ENCODE data around the gene LIPC. TPM values are rescaled to one million over a fixed set of nuclear protein-coding genes. Genes with fewer than 3 reads are reported as not detected.

Gene LIPC
- total and polyA plus RNA-seq, 7 donors: 0.01 TPM; not detected in 6

DNA sequence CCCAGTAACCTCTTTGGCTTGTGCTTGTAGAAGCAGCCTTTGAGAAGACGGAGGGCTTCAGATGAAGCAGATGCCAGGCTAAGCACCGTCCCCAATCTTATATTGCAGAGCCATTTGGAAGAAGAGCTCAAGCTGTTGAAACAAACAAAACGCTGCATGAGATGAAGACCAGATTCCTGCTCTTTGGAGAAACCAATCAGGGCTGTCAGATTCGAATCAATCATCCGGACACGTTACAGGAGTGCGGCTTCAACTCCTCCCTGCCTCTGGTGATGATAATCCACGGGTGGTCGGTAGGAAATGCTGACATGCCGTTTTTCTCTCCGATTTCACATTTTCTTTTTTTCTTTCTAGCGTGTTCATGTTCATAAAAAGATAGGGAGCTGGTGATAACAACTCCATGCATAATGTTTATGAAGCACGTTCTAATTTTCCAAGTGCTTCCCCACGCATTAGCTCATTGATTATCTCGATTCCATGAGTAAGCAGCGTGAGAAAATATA, 106.5 kb downstream of the LIPC start:
- TF ChIP-seq, protein P1, sequence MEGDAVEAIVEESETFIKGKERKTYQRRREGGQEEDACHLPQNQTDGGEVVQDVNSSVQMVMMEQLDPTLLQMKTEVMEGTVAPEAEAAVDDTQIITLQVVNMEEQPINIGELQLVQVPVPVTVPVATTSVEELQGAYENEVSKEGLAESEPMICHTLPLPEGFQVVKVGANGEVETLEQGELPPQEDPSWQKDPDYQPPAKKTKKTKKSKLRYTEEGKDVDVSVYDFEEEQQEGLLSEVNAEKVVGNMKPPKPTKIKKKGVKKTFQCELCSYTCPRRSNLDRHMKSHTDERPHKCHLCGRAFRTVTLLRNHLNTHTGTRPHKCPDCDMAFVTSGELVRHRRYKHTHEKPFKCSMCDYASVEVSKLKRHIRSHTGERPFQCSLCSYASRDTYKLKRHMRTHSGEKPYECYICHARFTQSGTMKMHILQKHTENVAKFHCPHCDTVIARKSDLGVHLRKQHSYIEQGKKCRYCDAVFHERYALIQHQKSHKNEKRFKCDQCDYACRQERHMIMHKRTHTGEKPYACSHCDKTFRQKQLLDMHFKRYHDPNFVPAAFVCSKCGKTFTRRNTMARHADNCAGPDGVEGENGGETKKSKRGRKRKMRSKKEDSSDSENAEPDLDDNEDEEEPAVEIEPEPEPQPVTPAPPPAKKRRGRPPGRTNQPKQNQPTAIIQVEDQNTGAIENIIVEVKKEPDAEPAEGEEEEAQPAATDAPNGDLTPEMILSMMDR (IDR thresholded peaks at IDR 0.05): no peak
- Histone ChIP-seq H3K9me3 (no peaks in the 10 kb centered on the region), H3K4me3 (no peak overlapping the region), H3K4me1 (peaks cover 8% of the 10 kb centered on the region), H3K27me3 (ENCODE audit: insufficient read depth in 3 of 3, low read length in 2 of 3) (no peaks in the 10 kb centered on the region), H3K36me3 (ENCODE audit: insufficient read depth in 1 of 2, low read depth in 1 of 2) (no peaks in the 10 kb centered on the region), H3K27ac (no peak overlapping the region)
- ATAC-seq (no peak), DNase-seq (no peak)
- WGBS, 3 donors: 92 to 93% (median 93%) methylated on average over 16 of the region's 16 CpGs
- intact Hi-C loops (cut with DNase I): loop anchor here in 1 of 2 donors (10.0 kb wide), 1 partner anchor 57 kb away; no protein-coding TSS in a partner anchor

DNA sequence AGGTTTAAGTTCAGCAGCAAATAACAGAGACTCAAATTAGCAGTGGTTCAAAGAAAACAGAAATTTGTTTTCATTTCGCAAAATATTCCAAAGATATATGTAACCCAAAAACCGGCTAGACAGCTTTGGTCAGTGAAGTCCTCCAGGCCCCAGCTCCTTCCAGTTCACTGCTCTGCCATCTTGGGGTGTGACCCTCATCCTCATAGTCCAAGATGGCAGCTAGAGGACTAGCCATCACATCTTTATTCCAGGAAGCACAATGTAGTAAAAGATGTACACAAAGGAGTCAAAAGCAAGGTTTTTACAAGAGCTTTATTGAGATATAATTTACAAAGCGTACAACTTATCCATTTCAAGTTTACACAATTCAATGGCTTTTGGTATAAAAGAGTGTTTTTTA, 107.1 kb downstream of the LIPC start:
- TF ChIP-seq, protein P1 (IDR thresholded peaks at IDR 0.05): no peak
- H3K9me3 ChIP-seq: no peaks in the 10 kb centered on the region
- intact Hi-C loops (cut with DNase I): loop anchor here in 1 of 2 donors (10.0 kb wide), 1 partner anchor 56 kb away; no protein-coding TSS in a partner anchor
- peaks cover 8% of the 10 kb centered on the region for H3K4me1 ChIP-seq
- no peak overlapping the region for H3K4me3 ChIP-seq
- H3K36me3 ChIP-seq (ENCODE audit: insufficient read depth in 1 of 2, low read depth in 1 of 2): no peaks in the 10 kb centered on the region
- ATAC-seq (no peak), DNase-seq (no peak)
- no peaks in the 10 kb centered on the region for H3K27me3 ChIP-seq (ENCODE audit: insufficient read depth in 3 of 3, low read length in 2 of 3)
- no peak overlapping the region for H3K27ac ChIP-seq
- WGBS, 3 donors: 96 to 99% (median 98%) methylated on average over 3 of the region's 3 CpGs

DNA sequence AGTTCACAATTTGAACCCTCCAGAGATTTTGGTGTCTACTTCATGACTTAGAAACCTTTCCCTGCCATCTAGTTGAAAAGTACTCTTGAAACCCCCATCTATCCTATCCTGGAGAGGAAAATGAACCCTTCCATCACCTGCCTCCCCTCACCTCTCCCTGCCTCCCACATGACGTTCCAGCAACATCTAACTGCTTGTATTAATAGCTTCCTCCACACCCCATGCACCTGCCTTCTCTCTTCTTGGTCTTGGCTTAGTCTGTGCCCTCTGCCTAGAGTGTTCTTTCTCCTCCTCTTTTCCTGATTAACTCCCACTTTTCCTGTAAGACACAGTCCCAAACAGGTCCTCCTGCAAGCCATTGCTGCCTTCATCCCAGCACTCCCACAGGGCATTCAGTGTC, 107.8 kb downstream of the LIPC start:
- Histone ChIP-seq H3K27ac (no peak overlapping the region), H3K9me3 (no peaks in the 10 kb centered on the region), H3K4me3 (no peak overlapping the region), H3K4me1 (peaks cover 8% of the 10 kb centered on the region), H3K27me3 (ENCODE audit: insufficient read depth in 3 of 3, low read length in 2 of 3) (no peaks in the 10 kb centered on the region), H3K36me3 (ENCODE audit: insufficient read depth in 1 of 2, low read depth in 1 of 2) (no peaks in the 10 kb centered on the region)
- TF ChIP-seq, protein P1 (IDR thresholded peaks at IDR 0.05): no peak
- ATAC-seq (no peak), DNase-seq (no peak)
- intact Hi-C loops (cut with DNase I): loop anchor here in 1 of 2 donors (10.0 kb wide), 1 partner anchor 55 kb away; no protein-coding TSS in a partner anchor
- WGBS, 3 donors: 29 to 43% (median 30%) methylated on average over 1 of the region's 1 CpG

DNA sequence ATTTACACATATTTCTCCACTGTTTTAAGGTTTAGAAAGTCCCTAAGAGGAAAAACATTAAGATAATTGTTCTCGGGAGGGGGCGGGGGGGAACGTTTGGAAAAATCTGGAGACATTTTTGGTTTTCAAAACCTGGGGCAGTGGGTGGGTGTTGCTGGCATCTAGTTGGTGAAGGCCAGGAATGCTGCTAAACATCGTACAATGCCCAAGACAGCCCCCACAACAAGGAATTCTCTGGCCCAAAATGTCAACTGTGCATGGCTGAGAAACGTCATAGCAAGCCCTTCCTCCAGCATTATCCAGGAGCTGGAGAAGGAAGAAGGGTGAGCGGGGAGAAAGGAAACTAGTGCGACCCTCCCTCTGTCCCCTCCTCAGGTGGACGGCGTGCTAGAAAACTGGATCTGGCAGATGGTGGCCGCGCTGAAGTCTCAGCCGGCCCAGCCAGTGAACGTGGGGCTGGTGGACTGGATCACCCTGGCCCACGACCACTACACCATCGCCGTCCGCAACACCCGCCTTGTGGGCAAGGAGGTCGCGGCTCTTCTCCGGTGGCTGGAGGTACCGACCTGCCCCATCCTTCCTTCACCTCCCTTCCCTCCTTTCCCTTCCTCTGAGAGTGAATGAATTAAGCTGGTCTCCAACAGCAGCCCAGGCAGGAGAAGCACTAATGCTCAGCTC, 109.8 kb downstream of the LIPC start:
- ATAC-seq (no peak), DNase-seq (no peak)
- intact Hi-C loops (cut with DNase I): loop anchor here in 1 of 2 donors (10.0 kb wide), 1 partner anchor 317 kb away; no protein-coding TSS in a partner anchor
- no peaks in the 10 kb centered on the region for H3K36me3 ChIP-seq (ENCODE audit: insufficient read depth in 1 of 2, low read depth in 1 of 2)
- no peak overlapping the region for H3K27ac ChIP-seq
- no peaks in the 10 kb centered on the region for H3K9me3 ChIP-seq
- WGBS, 3 donors: 88 to 92% (median 89%) methylated on average over 22 of the region's 22 CpGs
- H3K4me3 ChIP-seq: no peak overlapping the region
- H3K4me1 ChIP-seq: peaks cover 8% of the 10 kb centered on the region
- TF ChIP-seq, protein P1 (IDR thresholded peaks at IDR 0.05): no peak
- no peaks in the 10 kb centered on the region for H3K27me3 ChIP-seq (ENCODE audit: insufficient read depth in 3 of 3, low read length in 2 of 3)
